ENCODE measurements around the gene SLC9A9. TPM values are rescaled to one million over a fixed set of nuclear protein-coding genes. Genes with fewer than 3 reads are reported as not detected.

The SLC9A9 gene
- total and polyA plus RNA-seq, 2 donors (not counting 1 experiment from before 2014, with no cell fraction given), result 14.3 to 74.0 TPM

- peaks cover 10% of the 10 kb centered on the region for H3K4me1 ChIP-seq (ENCODE audit: control insufficient read depth, extremely low read depth, insufficient read depth, low read length)
- H3K27me3 ChIP-seq (ENCODE audit: control insufficient read depth, insufficient read depth, low read length), result no peaks in the 10 kb centered on the region
- H3K4me2 ChIP-seq (ENCODE audit: extremely low read depth, insufficient read depth, low read length), result peak overlapping the region; percentile 53
- no peaks in the 10 kb centered on the region for H3K79me2 ChIP-seq (ENCODE audit: control insufficient read depth, insufficient read depth, low read length)
- no peak overlapping the region for H2AFZ ChIP-seq (ENCODE audit: low read length)
- H3K9ac ChIP-seq (ENCODE audit: insufficient read depth, low read length), result no peak overlapping the region
- no peaks in the 10 kb centered on the region for H3K9me3 ChIP-seq (ENCODE audit: control insufficient read depth, insufficient read depth, low read depth, low read length)
- H3K4me3 ChIP-seq (replicated peaks in 1 of 4; ENCODE audit: control extremely low read depth in 1 of 4, insufficient read depth in 1 of 4, low read depth in 3 of 4, low read length in 4 of 4), result no peak overlapping the region
- TF ChIP-seq EZH2 (IDR thresholded peaks at IDR 0.05; ENCODE audit: low read length, missing control alignments) (no peak), CTCF (conservative IDR thresholded peaks at IDR 0.05 in 1 of 2, IDR thresholded peaks at IDR 0.05 in 1 of 2; ENCODE audit: low read depth in 1 of 2, low read length in 2 of 2) (no peak)
- DNase-seq (ENCODE audit: low read depth in 2 of 2), result peak; percentile 70 to 78
- no peaks in the 10 kb centered on the region for H4K20me1 ChIP-seq (ENCODE audit: control insufficient read depth, extremely low read depth, insufficient read depth, low read length)
- H3K36me3 ChIP-seq (ENCODE audit: control insufficient read depth, insufficient read depth, low read length), result no peaks in the 10 kb centered on the region
- H3K27ac ChIP-seq (ENCODE audit: insufficient read depth, low read length), result no peak overlapping the region
Observed at GRCh38 chr3:143536817-143537535, 311.3 kb downstream of the SLC9A9 start.

- H3K9me3 ChIP-seq (ENCODE audit: control insufficient read depth, insufficient read depth, low read depth, low read length), result no peaks in the 10 kb centered on the region
- H4K20me1 ChIP-seq (ENCODE audit: control insufficient read depth, extremely low read depth, insufficient read depth, low read length), result no peaks in the 10 kb centered on the region
- H3K9ac ChIP-seq (ENCODE audit: insufficient read depth, low read length), result no peak overlapping the region
- H3K79me2 ChIP-seq (ENCODE audit: control insufficient read depth, insufficient read depth, low read length), result no peaks in the 10 kb centered on the region
- no peak for DNase-seq (ENCODE audit: low read depth in 2 of 2)
- H3K4me1 ChIP-seq (ENCODE audit: control insufficient read depth, extremely low read depth, insufficient read depth, low read length), result peaks cover 10% of the 10 kb centered on the region
- H3K4me3 ChIP-seq (replicated peaks in 1 of 4; ENCODE audit: control extremely low read depth in 1 of 4, insufficient read depth in 1 of 4, low read depth in 3 of 4, low read length in 4 of 4), result no peak overlapping the region
- H2AFZ ChIP-seq (ENCODE audit: low read length), result no peak overlapping the region
- H3K27ac ChIP-seq (ENCODE audit: insufficient read depth, low read length), result no peak overlapping the region
- no peak for TF ChIP-seq CTCF (conservative IDR thresholded peaks at IDR 0.05 in 1 of 2, IDR thresholded peaks at IDR 0.05 in 1 of 2; ENCODE audit: low read depth in 1 of 2, low read length in 2 of 2)
- no peak for TF ChIP-seq EZH2 (IDR thresholded peaks at IDR 0.05; ENCODE audit: low read length, missing control alignments)
- H3K27me3 ChIP-seq (ENCODE audit: control insufficient read depth, insufficient read depth, low read length), result no peaks in the 10 kb centered on the region
- peak overlapping the region; percentile 53 for H3K4me2 ChIP-seq (ENCODE audit: extremely low read depth, insufficient read depth, low read length)
- H3K36me3 ChIP-seq (ENCODE audit: control insufficient read depth, insufficient read depth, low read length), result no peaks in the 10 kb centered on the region
Observed at GRCh38 chr3:143535994-143536784, 312.1 kb downstream of the SLC9A9 start.

GRCh38 chr3:143533391-143533790, 314.9 kb downstream of the SLC9A9 start:
- no peaks in the 10 kb centered on the region for H3K9me3 ChIP-seq (ENCODE audit: control insufficient read depth, insufficient read depth, low read depth, low read length)
- no peak overlapping the region for H3K27ac ChIP-seq (ENCODE audit: insufficient read depth, low read length)
- H3K36me3 ChIP-seq (ENCODE audit: control insufficient read depth, insufficient read depth, low read length), result no peaks in the 10 kb centered on the region
- no peak for TF ChIP-seq EZH2 (IDR thresholded peaks at IDR 0.05; ENCODE audit: low read length, missing control alignments)
- TF ChIP-seq CTCF (conservative IDR thresholded peaks at IDR 0.05 in 1 of 2, IDR thresholded peaks at IDR 0.05 in 1 of 2; ENCODE audit: low read depth in 1 of 2, low read length in 2 of 2), result no peak
- peaks cover 10% of the 10 kb centered on the region for H3K4me1 ChIP-seq (ENCODE audit: control insufficient read depth, extremely low read depth, insufficient read depth, low read length)
- DNase-seq (ENCODE audit: low read depth in 2 of 2), result no peak
- H3K27me3 ChIP-seq (ENCODE audit: control insufficient read depth, insufficient read depth, low read length), result no peaks in the 10 kb centered on the region
- H4K20me1 ChIP-seq (ENCODE audit: control insufficient read depth, extremely low read depth, insufficient read depth, low read length), result no peaks in the 10 kb centered on the region
- no peak overlapping the region for H2AFZ ChIP-seq (ENCODE audit: low read length)
- H3K4me2 ChIP-seq (ENCODE audit: extremely low read depth, insufficient read depth, low read length), result no peak overlapping the region
- no peak overlapping the region for H3K4me3 ChIP-seq (replicated peaks in 1 of 4; ENCODE audit: control extremely low read depth in 1 of 4, insufficient read depth in 1 of 4, low read depth in 3 of 4, low read length in 4 of 4)
- no peaks in the 10 kb centered on the region for H3K79me2 ChIP-seq (ENCODE audit: control insufficient read depth, insufficient read depth, low read length)
- H3K9ac ChIP-seq (ENCODE audit: insufficient read depth, low read length), result no peak overlapping the region

Measured in fibroblast of lung (primary cell).